ENCODE results near the gene SLC16A1.

Gene SLC16A1

GRCh38 chr1:112937495-112937894 lies 18.5 kb downstream of the SLC16A1 start:
- H3K4me1 ChIP-seq: peaks cover 0 to 24% (median 2%) of the 10 kb centered on the region in 4 donors
- no peak overlapping the region for H3K4me3 ChIP-seq
- H3K27ac ChIP-seq: no peak overlapping the region
- DNase-seq: no peak
- H3K36me3 ChIP-seq: no peaks in the 10 kb centered on the region
- H3K9me3 ChIP-seq: no peaks in the 10 kb centered on the region
- intact Hi-C loops (cut with DNase I; ENCODE audit: low total_unique reads): no loop called here
- TF ChIP-seq, protein P1, sequence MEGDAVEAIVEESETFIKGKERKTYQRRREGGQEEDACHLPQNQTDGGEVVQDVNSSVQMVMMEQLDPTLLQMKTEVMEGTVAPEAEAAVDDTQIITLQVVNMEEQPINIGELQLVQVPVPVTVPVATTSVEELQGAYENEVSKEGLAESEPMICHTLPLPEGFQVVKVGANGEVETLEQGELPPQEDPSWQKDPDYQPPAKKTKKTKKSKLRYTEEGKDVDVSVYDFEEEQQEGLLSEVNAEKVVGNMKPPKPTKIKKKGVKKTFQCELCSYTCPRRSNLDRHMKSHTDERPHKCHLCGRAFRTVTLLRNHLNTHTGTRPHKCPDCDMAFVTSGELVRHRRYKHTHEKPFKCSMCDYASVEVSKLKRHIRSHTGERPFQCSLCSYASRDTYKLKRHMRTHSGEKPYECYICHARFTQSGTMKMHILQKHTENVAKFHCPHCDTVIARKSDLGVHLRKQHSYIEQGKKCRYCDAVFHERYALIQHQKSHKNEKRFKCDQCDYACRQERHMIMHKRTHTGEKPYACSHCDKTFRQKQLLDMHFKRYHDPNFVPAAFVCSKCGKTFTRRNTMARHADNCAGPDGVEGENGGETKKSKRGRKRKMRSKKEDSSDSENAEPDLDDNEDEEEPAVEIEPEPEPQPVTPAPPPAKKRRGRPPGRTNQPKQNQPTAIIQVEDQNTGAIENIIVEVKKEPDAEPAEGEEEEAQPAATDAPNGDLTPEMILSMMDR (IDR thresholded peaks at IDR 0.05): no peak
- no peaks in the 10 kb centered on the region for H3K27me3 ChIP-seq

- Histone ChIP-seq H3K4me3 (no peak overlapping the region), H3K27ac (peak overlapping the region in 1 of 2 donors; percentile 20)
- DNase-seq: no peak
These were observed 18.9 kb downstream of the SLC16A1 start for GRCh38 chr1:112937070-112937469.

GRCh38 chr1:112935461-112936111 lies 20.4 kb downstream of the SLC16A1 start:
- Histone ChIP-seq H3K4me3 (no peak overlapping the region), H3K4me1 (peaks cover 0 to 24% (median 2%) of the 10 kb centered on the region in 4 donors), H3K36me3 (no peaks in the 10 kb centered on the region), H3K9me3 (no peaks in the 10 kb centered on the region), H3K27me3 (no peaks in the 10 kb centered on the region), H3K27ac (no peak overlapping the region)
- TF ChIP-seq, protein P1 (IDR thresholded peaks at IDR 0.05): no peak
- DNase-seq: no peak
- intact Hi-C loops (cut with DNase I; ENCODE audit: low total_unique reads): no loop called here

More at GRCh38 chr1:112937070-112937469, 18.9 kb downstream of the SLC16A1 start:
- TF ChIP-seq, protein P1 (IDR thresholded peaks at IDR 0.05): no peak
- Histone ChIP-seq H3K36me3 (no peaks in the 10 kb centered on the region), H3K4me1 (peaks cover 0 to 24% (median 2%) of the 10 kb centered on the region in 4 donors), H3K27me3 (no peaks in the 10 kb centered on the region), H3K9me3 (no peaks in the 10 kb centered on the region)
- intact Hi-C loops (cut with DNase I; ENCODE audit: low total_unique reads): no loop called here

DNA sequence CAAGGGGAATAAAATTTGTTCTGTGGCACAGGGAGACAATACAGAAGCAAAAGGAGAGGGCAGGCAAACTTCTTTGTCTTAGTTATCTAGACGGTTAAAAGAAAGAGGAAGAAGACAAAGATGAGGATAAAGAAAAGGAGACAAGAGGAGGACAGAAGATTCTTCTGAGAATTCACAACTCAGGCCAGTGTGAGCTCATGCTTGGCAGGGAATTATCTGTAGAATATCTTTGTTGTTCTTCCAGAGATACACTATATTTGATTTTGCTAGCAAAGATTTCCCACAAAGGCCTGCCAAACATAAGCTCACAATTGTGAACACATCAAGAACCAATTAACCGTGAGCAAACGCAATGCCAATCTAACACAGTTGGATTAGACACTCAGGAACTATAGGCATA lies 21.4 kb downstream of the SLC16A1 start:
- TF ChIP-seq, protein P1 (IDR thresholded peaks at IDR 0.05): no peak
- intact Hi-C loops (cut with DNase I; ENCODE audit: low total_unique reads): no loop called here
- no peak overlapping the region for H3K27ac ChIP-seq
- no peaks in the 10 kb centered on the region for H3K9me3 ChIP-seq
- DNase-seq: no peak
- H3K36me3 ChIP-seq: no peaks in the 10 kb centered on the region
- H3K4me1 ChIP-seq: peaks cover 0 to 24% (median 2%) of the 10 kb centered on the region in 4 donors
- H3K4me3 ChIP-seq: no peak overlapping the region
- no peaks in the 10 kb centered on the region for H3K27me3 ChIP-seq

DNA sequence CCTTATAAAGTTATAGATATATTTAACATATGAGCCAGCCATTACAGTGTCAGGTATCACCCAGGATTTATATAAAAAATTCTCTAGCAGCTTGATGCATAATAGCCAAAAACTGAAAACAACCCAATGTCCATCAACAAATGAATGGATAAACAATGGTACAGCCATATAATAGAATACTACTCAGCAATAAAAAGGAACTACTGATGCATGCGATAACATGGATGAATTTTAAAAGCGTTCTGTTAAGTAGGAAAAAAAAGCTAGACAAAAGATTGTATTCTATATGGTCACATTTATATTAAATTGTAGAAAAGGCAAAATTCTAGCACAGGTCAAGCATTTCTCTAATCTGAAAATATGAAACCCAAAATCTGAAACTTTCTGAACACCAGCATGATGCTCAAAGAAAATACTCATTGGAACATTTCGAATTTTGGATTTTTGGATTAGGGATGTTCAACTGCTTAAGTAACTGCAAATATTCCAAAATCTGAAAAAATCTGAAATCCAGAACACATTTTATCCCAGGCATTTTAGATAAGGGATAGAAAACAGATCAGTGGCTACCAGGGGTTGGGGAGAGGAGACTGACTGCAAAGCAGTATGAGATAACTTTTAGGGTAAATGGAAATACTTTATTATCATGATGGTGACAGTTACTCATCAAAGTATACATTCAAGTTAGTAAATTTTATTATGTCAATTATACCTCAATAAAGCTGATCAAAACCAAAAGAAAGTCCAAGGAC lies 22.0 kb downstream of the SLC16A1 start:
- Histone ChIP-seq H3K36me3 (no peaks in the 10 kb centered on the region), H3K9me3 (no peaks in the 10 kb centered on the region), H3K4me3 (no peak overlapping the region), H3K4me1 (peaks cover 0 to 24% (median 2%) of the 10 kb centered on the region in 4 donors), H3K27ac (no peak overlapping the region), H3K27me3 (no peaks in the 10 kb centered on the region)
- intact Hi-C loops (cut with DNase I; ENCODE audit: low total_unique reads): no loop called here
- no peak for DNase-seq
- TF ChIP-seq, protein P1 (IDR thresholded peaks at IDR 0.05): no peak
